Measurements from ENCODE around the gene APOL4. TPM values are rescaled to one million over a fixed set of nuclear protein-coding genes. Genes with fewer than 3 reads are reported as not detected.
A peak's percentile ranks its signal among the peaks of the same experiment; 100 is the strongest.

APOL4 gene
- total RNA-seq, 1 donor = not detected

DNA sequence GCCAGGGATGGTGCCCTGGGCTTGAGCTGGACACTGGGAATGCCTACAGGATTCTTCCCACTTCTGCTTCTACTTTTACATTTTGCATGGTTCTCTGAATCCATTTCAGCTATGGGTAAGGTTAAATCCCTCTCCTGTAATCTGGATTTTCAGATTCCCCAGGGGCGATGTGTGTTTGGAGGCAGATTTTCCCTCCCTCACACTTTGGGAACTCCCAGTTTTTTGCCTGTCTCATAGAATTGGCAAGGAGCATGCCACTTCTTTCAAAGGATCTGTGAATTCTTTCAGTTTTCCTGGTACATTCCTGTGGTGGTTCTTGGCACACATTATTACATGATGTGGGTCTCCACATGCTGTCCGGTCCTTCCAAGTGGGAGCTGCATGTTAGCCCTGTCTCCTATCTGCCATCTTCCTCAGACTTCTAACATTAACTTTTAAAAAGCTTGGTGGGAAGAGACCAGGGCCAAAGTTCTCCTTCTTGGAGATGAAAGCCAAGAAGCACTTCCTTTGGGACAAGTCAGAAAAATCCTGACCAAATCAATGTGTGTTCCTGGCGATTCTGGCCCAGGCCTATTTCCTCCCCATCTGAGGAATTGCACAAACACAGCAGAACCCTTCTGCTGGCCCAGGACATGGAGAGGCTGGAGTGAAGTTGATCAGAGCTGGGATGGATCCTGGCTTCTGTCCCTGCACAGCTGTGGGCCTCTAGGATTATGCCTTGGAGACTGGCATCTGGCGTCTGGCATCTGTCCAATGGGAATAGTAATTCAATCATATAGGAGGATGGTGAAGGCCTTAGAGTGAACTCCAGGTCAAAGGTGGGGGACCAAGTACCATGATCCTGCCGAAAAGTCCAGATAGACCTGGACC, 43.1 kb upstream of the APOL4 start:
- TF ChIP-seq, protein P1, sequence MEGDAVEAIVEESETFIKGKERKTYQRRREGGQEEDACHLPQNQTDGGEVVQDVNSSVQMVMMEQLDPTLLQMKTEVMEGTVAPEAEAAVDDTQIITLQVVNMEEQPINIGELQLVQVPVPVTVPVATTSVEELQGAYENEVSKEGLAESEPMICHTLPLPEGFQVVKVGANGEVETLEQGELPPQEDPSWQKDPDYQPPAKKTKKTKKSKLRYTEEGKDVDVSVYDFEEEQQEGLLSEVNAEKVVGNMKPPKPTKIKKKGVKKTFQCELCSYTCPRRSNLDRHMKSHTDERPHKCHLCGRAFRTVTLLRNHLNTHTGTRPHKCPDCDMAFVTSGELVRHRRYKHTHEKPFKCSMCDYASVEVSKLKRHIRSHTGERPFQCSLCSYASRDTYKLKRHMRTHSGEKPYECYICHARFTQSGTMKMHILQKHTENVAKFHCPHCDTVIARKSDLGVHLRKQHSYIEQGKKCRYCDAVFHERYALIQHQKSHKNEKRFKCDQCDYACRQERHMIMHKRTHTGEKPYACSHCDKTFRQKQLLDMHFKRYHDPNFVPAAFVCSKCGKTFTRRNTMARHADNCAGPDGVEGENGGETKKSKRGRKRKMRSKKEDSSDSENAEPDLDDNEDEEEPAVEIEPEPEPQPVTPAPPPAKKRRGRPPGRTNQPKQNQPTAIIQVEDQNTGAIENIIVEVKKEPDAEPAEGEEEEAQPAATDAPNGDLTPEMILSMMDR (IDR thresholded peaks at IDR 0.05; ENCODE audit: insufficient read depth, low read depth, low read length) = no peak
- H3K4me3 ChIP-seq (ENCODE audit: low read depth, low read length) = no peak overlapping the region
- no peak for DNase-seq (ENCODE audit: low read depth)

DNA sequence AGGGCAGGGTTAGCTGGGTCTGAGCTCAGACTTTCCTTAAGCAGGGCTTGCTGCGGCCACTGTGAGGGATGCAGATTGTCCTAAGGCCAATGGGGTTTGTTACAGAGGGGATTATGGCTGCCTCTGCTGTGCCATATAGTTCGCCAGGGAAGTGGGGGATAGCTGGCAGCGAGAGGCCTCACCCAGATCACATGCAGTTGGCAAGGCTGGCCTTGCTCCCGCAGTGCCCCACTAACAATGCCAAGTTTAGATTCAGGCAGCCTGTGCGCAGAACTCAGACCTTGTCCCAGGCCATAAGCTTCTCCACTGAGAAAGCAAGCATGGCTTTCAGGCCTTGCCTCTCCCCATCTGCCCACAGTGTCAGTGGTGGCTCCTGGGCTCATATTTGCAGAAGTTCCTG, 42.4 kb upstream of the APOL4 start:
- no peak for DNase-seq (ENCODE audit: low read depth)
- TF ChIP-seq, protein P1 (IDR thresholded peaks at IDR 0.05; ENCODE audit: insufficient read depth, low read depth, low read length) = no peak
- no peak overlapping the region for H3K4me3 ChIP-seq (ENCODE audit: low read depth, low read length)

DNA sequence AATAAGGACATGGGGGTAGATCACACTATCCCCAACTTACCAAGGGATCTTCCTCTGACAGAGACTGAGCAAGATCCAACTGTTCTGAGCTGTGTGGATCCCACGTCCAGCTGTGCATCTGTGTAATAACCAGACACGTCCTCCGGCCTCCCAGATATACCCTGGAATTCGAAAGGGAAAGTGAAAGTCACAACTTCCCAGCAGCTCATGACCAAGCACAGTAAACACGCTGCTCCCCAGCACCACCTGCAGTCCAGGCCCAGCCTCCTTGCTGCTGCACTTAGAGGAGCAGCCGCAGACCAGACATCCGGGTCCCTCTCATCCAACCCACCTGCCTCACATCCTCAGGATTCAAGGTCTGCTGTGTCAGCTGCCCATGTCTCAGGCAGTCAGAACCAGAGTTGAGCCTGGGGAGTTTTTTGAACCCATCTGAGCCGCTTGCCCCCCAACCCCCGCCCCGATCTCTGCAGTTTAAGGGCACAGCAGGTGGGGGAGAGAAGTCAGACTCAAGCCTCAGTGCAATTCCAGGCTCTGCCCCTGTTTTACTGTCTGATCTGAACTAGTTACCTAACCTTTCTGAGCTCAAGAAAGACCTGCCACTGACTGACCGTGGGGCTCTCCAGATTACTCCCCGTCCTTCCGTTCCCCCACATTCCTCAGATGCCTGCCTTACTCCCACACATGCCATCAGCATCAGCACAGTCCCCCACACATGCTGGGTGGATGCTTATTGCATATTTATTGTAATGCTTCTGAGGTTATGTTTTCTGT, 38.0 kb upstream of the APOL4 start, which contains the start of gene APOL2:
TSS of gene APOL2 (minus strand) at position 127 of the 771 bp plus-strand sequence. CDS start 6,365 bp downstream, outside the sequence.
- TF ChIP-seq, protein P1 (IDR thresholded peaks at IDR 0.05; ENCODE audit: insufficient read depth, low read depth, low read length) = peak; percentile 69
- DNase-seq (ENCODE audit: low read depth) = peak; percentile 98

DNA sequence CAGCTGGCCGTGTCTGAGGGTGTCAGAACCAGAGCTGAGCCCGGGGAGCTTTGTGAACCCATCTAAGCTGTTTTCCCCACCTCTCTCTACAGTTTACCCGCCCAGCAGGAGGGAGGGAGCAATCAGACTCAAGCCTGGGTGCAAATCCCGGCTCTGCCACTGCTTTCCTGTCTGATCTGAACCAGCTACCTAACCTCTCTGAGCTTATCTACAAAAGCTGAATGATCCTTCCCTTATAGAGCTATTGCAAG, 37.5 kb upstream of the APOL4 start:
- TF ChIP-seq, protein P1 (IDR thresholded peaks at IDR 0.05; ENCODE audit: insufficient read depth, low read depth, low read length) = no peak
- H3K4me3 ChIP-seq (ENCODE audit: low read depth, low read length) = peak overlapping the region; percentile 84
- no peak for DNase-seq (ENCODE audit: low read depth)

More for the DNA sequence above, 38.0 kb upstream of the APOL4 start, which contains the start of gene APOL2:
- peak within 1 kb of the TSS; percentile 84 for H3K4me3 ChIP-seq (ENCODE audit: low read depth, low read length)

DNA sequence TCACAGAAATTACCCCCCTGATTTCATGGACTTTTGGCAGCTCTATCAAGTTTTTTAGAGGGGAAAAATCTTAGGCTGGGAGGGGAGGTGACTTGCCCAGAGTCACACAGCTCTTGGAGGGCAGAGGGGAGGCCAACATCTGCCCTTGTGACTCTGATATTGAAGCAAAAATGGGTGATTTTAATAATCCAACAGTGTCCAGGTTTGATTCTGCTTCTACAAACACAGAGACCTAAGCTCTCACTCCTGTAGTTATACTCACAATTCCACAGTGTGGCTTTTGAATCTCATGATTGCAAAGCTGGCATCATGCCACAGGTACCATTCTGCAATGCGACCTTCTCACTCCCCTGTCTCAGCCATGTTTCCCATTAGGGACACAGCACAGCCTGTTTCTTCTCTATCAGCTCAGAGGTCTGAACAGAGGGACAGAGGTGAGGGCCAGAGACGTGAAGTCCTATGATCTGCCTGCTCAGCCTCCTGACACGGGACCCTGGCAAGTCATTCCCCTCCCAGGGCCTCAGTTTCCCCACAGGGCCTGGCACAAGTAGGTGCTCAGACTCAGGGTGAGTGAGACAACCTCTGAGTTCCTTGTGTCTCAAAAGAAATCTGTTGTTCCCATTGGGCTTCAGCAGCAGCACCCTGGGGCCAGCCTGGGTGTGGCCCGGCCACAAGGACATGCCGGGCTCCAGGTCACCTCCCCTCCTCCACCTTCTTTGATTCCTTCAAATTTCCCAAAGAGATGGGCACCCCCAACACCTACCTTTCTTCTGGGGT, 37.0 kb upstream of the APOL4 start:
- peak overlapping the region; percentile 84 for H3K4me3 ChIP-seq (ENCODE audit: low read depth, low read length)
- DNase-seq (ENCODE audit: low read depth) = no peak
- TF ChIP-seq, protein P1 (IDR thresholded peaks at IDR 0.05; ENCODE audit: insufficient read depth, low read depth, low read length) = no peak
